Naive thymus-derived CD8-positive, alpha-beta T cell (primary cell): ENCODE measurements around the gene PLG. TPM values are rescaled to one million over a fixed set of nuclear protein-coding genes. Genes with fewer than 3 reads are reported as not detected.
A peak's percentile ranks its signal among the peaks of the same experiment; 100 is the strongest.
"Not testable (repeated sequence)": the region's sequence is repeated elsewhere in the genome, so short reads cannot be mapped to it uniquely, and the experiment has no call there.

ENCODE experiments used
- ATAC-seq, 2 donors: fragments of 150-1000 bp; cut with Tn5 transposase in 1 of 2; sonication (Bioruptor Pico), chemical (Tn5 transposase) in 1 of 2; 1 replicate in 1 of 2; 2 replicates in 1 of 2; pipeline ENCODE4 v1.10.0; 2021; ENCODE audit warnings: mild to moderate bottlenecking in 2 of 2, moderate library complexity in 2 of 2
- POLR2A ChIA-PET: fragments of 350-600 bp; sonication (Branson Sonifier 250); formaldehyde crosslinking; loops from one replicate; lab custom pipeline; 2021; ENCODE audit warnings: antibody characterized with exemption; lab: Charles Lee
- DNase-seq, 10 donors: peaks; one replicate each; pipeline versions ENCODE4 v3.0.0 to v3.0.0-alpha.2; 2020 to 2022
- H3K27ac Mint-ChIP-seq, 10 donors: one replicate each; pipeline ENCODE4 v1.8.0; 2020 to 2022; ENCODE audit warnings: mild to moderate bottlenecking in 10 of 10, mixed read lengths in 10 of 10, moderate library complexity in 4 of 10, inconsistent platforms in 1 of 10
- H3K27me3 Mint-ChIP-seq, 5 donors: one replicate each; pipeline ENCODE4 v1.8.0; 2021 to 2022; ENCODE audit warnings: mixed read lengths in 5 of 5
- H3K36me3 Mint-ChIP-seq, 3 donors: one replicate each; pipeline ENCODE4 v1.8.0; 2020 to 2022; ENCODE audit warnings: mixed read lengths in 3 of 3, mild to moderate bottlenecking in 2 of 3, inconsistent platforms in 1 of 3
- H3K4me1 Mint-ChIP-seq, 4 donors: one replicate each; pipeline ENCODE4 v1.8.0; 2021 to 2022; ENCODE audit warnings: mixed read lengths in 4 of 4
- H3K4me3 Mint-ChIP-seq, 10 donors: one replicate each; pipeline ENCODE4 v1.8.0; 2020 to 2022; ENCODE audit warnings: mild to moderate bottlenecking in 10 of 10, mixed read lengths in 10 of 10, moderate library complexity in 6 of 10, inconsistent platforms in 1 of 10
- H3K9me3 Mint-ChIP-seq, 9 donors: one replicate each; pipeline ENCODE4 v1.8.0; 2020 to 2022; ENCODE audit warnings: mixed read lengths in 9 of 9, mild to moderate bottlenecking in 3 of 9, inconsistent platforms in 1 of 9, moderate library complexity in 1 of 9
- polyA plus RNA-seq, 3 donors: library from polyadenylated mRNA; unstranded; fragments of 300-500 nt; fragmentation: Illumina TruSeq; gene quantifications; one replicate each; pipeline ENCODE4 v1.2.3, GENCODE V29; 2021
- total RNA-seq, 8 experiments: library from RNA in 2 of 8; stranded (reverse) in 2 of 8; gene quantifications; one replicate each; pipeline ENCODE4 v1.2.3 and lab custom pipeline; 2021 to 2026

The PLG gene
- total and polyA plus RNA-seq, 5 experiments from 2014 or later, result 0.47 TPM; not detected in 4

DNA sequence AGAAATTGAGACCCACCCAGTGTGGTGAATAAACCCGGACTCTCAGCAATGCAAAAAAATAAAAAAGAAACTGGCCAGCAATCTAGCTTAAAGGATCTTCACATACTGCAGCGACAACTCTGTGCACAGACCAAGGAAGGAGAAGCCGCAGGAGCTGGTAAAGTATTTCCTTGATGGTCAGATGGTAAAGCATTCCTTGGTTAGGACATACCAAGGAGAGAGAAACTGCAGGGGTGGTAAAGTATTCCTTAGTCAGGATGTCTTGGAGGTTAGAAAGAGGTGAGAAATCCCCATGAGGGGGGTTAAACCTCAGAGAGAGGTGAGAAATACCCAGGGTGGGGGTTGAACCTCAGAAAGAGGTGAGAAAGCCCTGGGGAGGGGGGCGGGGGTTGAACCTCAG, 86.8 kb downstream of the PLG start:
- DNase-seq, result no peak
- H3K4me1 Mint-ChIP-seq, result peaks cover 0 to 3% (median 0%) of the 10 kb centered on the region in 4 donors
- ATAC-seq, result no peak
- peaks cover 0 to 5% (median 0%) of the 10 kb centered on the region in 9 donors for H3K9me3 Mint-ChIP-seq
- POLR2A ChIA-PET, result no interaction called here
- no peak overlapping the region for H3K4me3 Mint-ChIP-seq
- no peak overlapping the region for H3K27ac Mint-ChIP-seq
- H3K36me3 Mint-ChIP-seq, result no peaks in the 10 kb centered on the region
- peaks cover 0 to 12% (median 3%) of the 10 kb centered on the region in 5 donors for H3K27me3 Mint-ChIP-seq

DNA sequence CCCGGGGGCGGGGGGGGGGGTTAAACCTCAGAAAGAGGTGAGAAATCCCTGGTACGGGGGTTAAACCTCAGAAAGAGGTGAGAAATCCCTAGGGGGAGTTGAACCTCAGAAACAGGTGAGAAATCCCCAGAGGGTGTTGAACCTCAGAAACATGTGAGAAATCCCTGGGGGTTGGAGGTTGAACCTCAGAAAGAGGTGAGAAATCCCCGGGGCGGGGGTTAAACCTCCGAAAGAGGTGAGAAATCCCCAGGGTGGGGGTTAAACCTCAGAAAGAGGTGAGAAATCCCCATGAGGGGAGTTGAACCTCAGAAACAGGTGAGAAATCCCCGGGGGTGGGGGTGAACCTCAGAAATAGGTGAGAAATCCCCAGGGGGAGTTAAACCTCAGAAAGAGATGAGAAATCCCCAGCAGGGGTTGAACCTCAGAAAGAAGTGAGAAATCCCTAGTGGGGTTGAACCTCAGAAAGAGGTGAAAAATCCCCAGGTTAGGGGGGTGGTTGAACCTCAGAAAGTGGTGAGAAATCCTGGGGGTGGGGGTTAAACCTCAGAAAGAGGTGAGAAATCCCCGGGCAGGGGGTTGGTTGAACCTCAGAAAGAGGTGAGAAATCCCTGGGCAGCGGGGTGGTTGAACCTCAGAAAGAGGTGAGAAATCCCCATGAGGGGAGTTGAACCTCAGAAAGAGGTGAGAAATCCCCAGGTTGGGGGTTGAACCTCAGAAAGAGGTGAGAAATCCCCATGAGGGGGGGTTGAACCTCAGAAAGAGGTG, 87.4 kb downstream of the PLG start:
- H3K36me3 Mint-ChIP-seq, result no peaks in the 10 kb centered on the region
- H3K4me3 Mint-ChIP-seq, result no peak overlapping the region
- H3K9me3 Mint-ChIP-seq, result peaks cover 0 to 5% (median 0%) of the 10 kb centered on the region in 9 donors
- H3K27me3 Mint-ChIP-seq, result peaks cover 0 to 12% (median 3%) of the 10 kb centered on the region in 5 donors
- POLR2A ChIA-PET, result no interaction called here
- DNase-seq (no peak), ATAC-seq (no peak)
- peaks cover 0 to 3% (median 0%) of the 10 kb centered on the region in 4 donors for H3K4me1 Mint-ChIP-seq
- H3K27ac Mint-ChIP-seq, result no peak overlapping the region

DNA sequence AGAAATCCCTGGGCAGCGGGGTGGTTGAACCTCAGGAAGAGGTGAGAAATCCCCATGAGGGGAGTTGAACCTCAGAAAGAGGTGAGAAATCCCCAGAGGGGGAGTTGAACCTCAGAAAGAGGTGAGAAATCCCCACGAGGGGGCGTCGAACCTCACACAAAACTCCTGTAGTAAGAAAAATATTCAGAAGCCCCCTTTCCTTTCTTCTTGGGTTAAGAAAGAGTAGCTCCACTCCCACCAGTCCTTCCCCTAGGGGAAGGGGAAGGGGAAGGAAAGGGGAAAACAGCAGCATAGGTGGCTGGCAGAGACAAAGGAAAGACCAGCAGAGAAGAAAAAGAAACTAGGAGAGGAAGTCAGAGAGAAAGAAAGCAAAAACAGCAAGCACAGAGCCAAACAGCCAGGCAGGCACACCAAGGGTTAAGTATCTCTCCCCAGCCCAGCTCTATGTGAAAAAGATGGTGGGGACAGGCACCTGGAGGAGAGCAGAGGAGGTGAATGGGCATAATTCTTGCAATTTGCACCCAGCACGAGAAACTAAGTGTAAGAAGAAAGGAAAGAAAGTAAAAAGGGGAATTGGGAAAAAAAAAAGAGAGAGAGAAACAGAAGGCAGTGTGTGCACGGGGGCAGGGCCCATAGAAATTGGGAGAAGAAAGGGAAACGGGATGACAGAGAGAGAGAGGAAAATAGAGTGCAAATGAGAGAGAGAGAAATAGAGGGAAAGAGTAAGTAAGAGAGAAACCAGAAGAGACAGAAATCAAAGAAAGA, 88.2 kb downstream of the PLG start:
- POLR2A ChIA-PET, result no interaction called here
- peak overlapping the region in 1 of 10 donors; percentile 64 for H3K27ac Mint-ChIP-seq
- peaks cover 0 to 3% (median 0%) of the 10 kb centered on the region in 4 donors for H3K4me1 Mint-ChIP-seq
- ATAC-seq (no peak), DNase-seq (no peak)
- peaks cover 0 to 12% (median 3%) of the 10 kb centered on the region in 5 donors for H3K27me3 Mint-ChIP-seq
- H3K4me3 Mint-ChIP-seq, result no peak overlapping the region
- H3K9me3 Mint-ChIP-seq, result peaks cover 0 to 5% (median 0%) of the 10 kb centered on the region in 9 donors
- H3K36me3 Mint-ChIP-seq, result no peaks in the 10 kb centered on the region

DNA sequence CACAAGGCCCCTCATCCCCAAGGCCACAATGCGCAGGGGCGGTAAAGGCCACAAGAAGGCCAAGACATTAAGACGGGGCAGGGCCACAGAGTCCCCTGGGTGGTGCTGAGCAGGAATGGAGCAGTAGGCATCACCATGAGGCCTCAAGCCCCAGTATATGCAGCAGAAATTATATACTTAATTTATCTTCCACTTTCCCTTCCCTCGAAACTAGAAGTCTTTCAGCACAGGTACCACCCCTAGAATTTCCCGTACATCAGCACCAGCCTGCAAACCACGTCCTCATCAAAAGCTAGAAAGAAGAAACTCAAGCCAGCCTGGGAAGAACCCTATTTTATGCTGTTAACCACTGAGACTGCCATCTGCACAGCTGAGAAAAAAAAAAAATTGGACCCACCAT, 89.4 kb downstream of the PLG start:
- POLR2A ChIA-PET, result no interaction called here
- Mint-ChIP-seq H3K4me3 (no peak overlapping the region), H3K27me3 (peaks cover 0 to 12% (median 3%) of the 10 kb centered on the region in 5 donors), H3K4me1 (peaks cover 0 to 3% (median 0%) of the 10 kb centered on the region in 4 donors), H3K36me3 (peaks cover 0 to under 1% (median 0%) of the 10 kb centered on the region in 3 donors), H3K9me3 (peaks cover 0 to 5% (median 0%) of the 10 kb centered on the region in 9 donors), H3K27ac (no peak overlapping the region)
- ATAC-seq (no peak), DNase-seq (no peak)

DNA sequence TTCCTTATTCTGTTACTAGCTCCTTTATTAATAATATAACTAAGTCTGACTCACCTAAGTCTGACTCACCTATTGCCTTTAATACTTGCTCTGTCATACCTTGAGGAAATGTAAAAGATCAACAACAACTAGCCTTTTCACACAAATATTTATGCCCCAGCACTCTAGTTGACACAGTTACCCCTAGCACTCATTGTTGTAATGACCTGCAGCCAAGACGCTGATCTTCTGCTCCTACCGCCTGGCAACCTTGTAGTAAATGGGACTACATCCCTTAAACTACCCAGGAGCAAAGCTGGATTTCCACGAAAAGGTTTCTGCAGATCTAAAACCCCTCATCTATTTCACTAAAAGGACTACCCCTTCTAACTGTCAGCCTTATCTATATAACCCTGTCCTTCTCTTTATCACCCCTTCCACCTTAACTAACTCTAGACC, 90.0 kb downstream of the PLG start:
- H3K9me3 Mint-ChIP-seq, result peaks cover 0 to 10% (median 2%) of the 10 kb centered on the region in 9 donors
- ATAC-seq, result no peak

DNA sequence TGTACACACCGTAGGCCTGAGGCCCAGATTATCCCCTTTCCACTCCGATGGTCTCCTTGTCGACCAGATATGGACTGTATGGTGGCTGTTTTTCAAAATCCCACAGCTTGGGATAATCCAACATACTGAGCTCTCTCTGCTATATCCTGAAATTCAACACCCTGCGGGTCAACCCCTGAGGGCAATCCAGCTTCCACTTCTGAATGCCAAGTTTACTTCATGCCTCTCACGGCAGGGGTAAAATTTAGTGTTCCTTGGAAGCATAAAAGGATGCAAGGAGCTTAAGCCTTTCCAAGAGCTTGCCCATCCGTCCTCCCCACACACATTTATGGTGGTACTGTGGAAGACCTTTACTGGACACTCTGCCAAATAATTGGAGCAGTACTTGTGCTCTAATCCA, 90.7 kb downstream of the PLG start:
- H3K4me1 Mint-ChIP-seq, result peaks cover 0 to 3% (median 1%) of the 10 kb centered on the region in 4 donors
- no peak overlapping the region for H3K27ac Mint-ChIP-seq
- DNase-seq (no peak), ATAC-seq (no peak)
- peaks cover 0 to 5% (median 0%) of the 10 kb centered on the region in 3 donors for H3K36me3 Mint-ChIP-seq
- H3K4me3 Mint-ChIP-seq, result no peak overlapping the region
- H3K27me3 Mint-ChIP-seq, result peaks cover 0 to 16% (median 1%) of the 10 kb centered on the region in 5 donors
- peaks cover 0 to 15% (median 3%) of the 10 kb centered on the region in 9 donors for H3K9me3 Mint-ChIP-seq
- POLR2A ChIA-PET, result no interaction called here

More for the DNA sequence above, 90.0 kb downstream of the PLG start:
- Mint-ChIP-seq H3K36me3 (peaks cover 0 to 5% (median 0%) of the 10 kb centered on the region in 3 donors), H3K4me1 (peaks cover 0 to 3% (median 1%) of the 10 kb centered on the region in 4 donors), H3K27ac (no peak overlapping the region), H3K27me3 (peaks cover 0 to 16% (median 3%) of the 10 kb centered on the region in 5 donors), H3K4me3 (no peak overlapping the region)
- no peak for DNase-seq
- POLR2A ChIA-PET, result no interaction called here

DNA sequence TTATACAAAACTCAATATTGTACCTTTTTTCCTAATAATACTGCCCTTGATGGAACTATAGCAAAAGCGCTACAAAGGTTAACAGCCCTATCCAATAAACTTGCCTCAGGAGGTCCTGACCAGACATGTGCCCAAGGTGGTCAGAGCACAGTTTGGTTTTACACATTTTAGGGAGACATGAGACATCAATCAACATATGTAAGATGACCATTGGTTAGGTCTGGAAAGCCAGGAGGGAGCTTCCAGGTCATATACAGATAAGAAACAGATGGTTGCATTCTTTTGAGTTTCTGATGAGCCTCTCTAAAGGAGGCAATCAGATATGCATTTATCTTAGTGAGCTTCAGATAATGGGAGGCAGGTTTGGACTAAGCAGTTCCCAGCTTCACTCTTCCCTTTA, 91.6 kb downstream of the PLG start:
- ATAC-seq (no peak), DNase-seq (no peak)
- H3K27me3 Mint-ChIP-seq, result peaks cover 0 to 11% (median 1%) of the 10 kb centered on the region in 5 donors
- H3K9me3 Mint-ChIP-seq, result peaks cover 0 to 16% (median 5%) of the 10 kb centered on the region in 9 donors
- H3K4me3 Mint-ChIP-seq, result no peak overlapping the region
- no peak overlapping the region for H3K27ac Mint-ChIP-seq
- POLR2A ChIA-PET, result no interaction called here
- peaks cover 0 to 3% (median 1%) of the 10 kb centered on the region in 4 donors for H3K4me1 Mint-ChIP-seq
- peaks cover 0 to 5% (median 0%) of the 10 kb centered on the region in 3 donors for H3K36me3 Mint-ChIP-seq

DNA sequence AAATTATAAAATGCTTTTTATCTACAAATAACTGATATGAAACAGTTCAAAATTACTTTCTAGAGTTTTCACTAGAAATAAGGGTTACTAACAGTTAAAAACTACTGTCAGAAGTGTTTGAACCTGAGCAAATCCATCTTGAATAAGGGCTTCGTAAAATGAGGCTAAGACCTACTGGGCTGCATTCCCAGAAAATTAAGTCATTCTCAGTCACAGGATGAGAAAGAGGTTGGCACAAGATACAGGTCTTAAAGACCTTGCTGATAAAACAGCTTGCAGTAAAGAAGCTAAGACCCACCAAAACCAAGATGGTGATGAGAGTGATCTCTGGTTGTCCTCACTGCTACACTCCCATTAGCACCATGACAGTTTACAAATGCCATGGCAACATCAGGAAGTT, 93.7 kb downstream of the PLG start:
- DNase-seq (no peak), ATAC-seq (no peak)
- Mint-ChIP-seq H3K27ac (no peak overlapping the region), H3K27me3 (peaks cover 0 to 4% (median 0%) of the 10 kb centered on the region in 5 donors), H3K9me3 (peaks cover 2 to 20% (median 13%) of the 10 kb centered on the region in 9 donors), H3K4me3 (no peak overlapping the region), H3K36me3 (peaks cover 0 to 5% (median 0%) of the 10 kb centered on the region in 3 donors), H3K4me1 (peaks cover 0 to 2% (median 0%) of the 10 kb centered on the region in 4 donors)
- POLR2A ChIA-PET, result no interaction called here

DNA sequence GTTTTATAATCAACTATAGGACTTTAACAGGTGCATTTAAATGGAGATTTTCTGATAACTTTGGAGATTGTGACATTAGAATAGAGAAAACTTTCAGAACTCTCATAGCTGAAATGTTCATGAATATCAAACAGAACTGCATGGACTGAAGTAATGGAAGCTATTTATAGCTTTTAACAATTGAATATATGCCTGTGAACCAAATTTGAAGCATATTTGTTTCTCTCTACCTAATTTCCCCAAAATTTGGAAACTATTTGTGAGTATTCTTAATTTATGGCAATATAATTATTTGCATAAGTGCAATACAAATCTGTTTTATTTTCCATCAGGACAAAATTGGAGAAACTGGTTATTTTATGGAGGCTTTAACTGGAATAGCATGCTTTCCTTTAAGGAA, 96.6 kb downstream of the PLG start:
- POLR2A ChIA-PET, result no interaction called here
- Mint-ChIP-seq H3K36me3 (peaks cover 0 to 5% (median 0%) of the 10 kb centered on the region in 3 donors), H3K27me3 (peaks cover 0 to 11% (median 0%) of the 10 kb centered on the region in 5 donors), H3K27ac (no peak overlapping the region), H3K4me3 (no peak overlapping the region), H3K4me1 (peaks cover 0 to 2% (median 0%) of the 10 kb centered on the region in 4 donors), H3K9me3 (peaks cover 2 to 22% (median 13%) of the 10 kb centered on the region in 9 donors)
- DNase-seq (peak in 2 of 10 donors; percentile 1 to 5), ATAC-seq (no peak)

DNA sequence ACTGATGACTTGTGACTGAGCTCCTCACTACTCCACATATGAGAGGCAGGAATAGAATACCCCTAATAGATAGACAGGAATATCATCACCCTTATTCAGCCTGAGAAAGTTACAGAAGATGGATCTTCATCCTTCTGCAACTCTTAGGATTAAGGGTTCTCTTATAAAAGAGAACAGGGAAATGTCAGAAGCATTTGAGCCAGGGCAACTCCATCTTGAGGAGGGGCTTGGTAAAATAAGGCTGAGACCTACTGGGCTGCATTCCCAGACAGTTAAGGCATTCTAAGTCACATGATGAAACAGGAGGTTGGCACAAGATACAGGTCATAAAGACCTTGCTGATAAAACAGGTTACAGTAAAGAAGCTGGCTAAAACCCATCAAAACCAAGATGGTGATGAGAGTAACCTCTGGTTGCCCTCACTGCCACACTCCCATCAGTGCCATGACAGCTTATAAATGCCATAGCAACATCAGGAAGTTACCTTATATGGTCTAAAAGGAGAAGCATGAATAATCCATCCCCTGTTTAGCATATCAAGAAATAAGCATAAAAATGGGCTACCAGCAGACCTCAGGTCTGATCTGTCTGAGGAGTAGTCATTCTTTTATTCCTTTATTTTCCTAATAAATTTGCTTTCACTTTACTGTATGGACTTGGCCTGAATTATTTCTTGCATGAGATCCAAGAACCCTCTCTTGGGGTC, 97.9 kb downstream of the PLG start:
- Mint-ChIP-seq H3K36me3 (peaks cover 0 to 5% (median 0%) of the 10 kb centered on the region in 3 donors), H3K27me3 (peaks cover 0 to 11% (median 0%) of the 10 kb centered on the region in 5 donors), H3K9me3 (peaks cover 2 to 23% (median 13%) of the 10 kb centered on the region in 9 donors), H3K27ac (no peak overlapping the region), H3K4me3 (no peak overlapping the region), H3K4me1 (peaks cover 0 to 2% (median 0%) of the 10 kb centered on the region in 4 donors)
- POLR2A ChIA-PET, result no interaction called here
- DNase-seq, result no peak
- ATAC-seq, result no peak

DNA sequence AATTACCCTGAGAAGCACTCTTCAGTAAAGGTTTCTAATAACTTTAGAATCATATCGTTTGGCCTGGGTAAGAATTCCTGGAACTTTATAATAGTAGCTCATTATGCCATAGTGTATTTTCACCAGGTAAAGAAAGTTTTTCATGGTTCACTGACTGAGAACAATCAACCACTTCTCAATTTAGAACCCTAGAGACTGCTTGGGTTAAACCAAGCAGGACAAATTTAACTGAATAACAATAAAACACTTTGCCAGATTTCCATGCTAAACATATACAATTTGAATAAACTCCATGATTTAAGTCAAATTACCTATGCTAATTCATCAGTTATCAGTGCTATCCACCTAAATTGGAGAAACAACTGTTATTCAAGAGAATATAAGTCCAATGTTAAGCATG, 99.4 kb downstream of the PLG start:
- H3K9me3 Mint-ChIP-seq, result peaks cover 1 to 23% (median 11%) of the 10 kb centered on the region in 9 donors
- POLR2A ChIA-PET, result no interaction called here
- H3K27ac Mint-ChIP-seq, result no peak overlapping the region
- H3K27me3 Mint-ChIP-seq, result peaks cover 0 to 11% (median 0%) of the 10 kb centered on the region in 5 donors
- H3K36me3 Mint-ChIP-seq, result peaks cover 0 to 5% (median 0%) of the 10 kb centered on the region in 3 donors
- DNase-seq (no peak), ATAC-seq (no peak)
- no peak overlapping the region for H3K4me3 Mint-ChIP-seq
- peaks cover 0 to 2% (median 0%) of the 10 kb centered on the region in 4 donors for H3K4me1 Mint-ChIP-seq

DNA sequence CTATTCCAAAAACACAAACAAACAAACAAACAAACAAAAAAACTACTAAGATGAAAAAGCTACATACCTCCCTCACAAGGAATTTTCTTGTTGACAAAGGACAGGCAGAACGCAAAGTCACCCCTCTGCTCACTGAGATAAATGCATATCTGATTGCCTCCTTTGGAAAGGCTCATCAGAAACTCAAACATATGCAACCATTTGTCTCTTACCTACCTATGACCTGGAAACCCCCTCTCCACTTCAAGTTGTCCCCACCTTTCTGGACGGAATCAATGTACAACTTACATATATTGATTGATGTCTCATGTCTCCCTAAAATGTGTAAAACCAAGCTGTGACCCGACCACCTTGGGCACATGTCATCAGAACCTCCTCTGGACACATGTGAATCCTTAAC, 100.0 kb downstream of the PLG start:
- ATAC-seq, H3K4me3 Mint-ChIP-seq, POLR2A ChIA-PET, H3K4me1 Mint-ChIP-seq, H3K36me3 Mint-ChIP-seq, H3K27ac Mint-ChIP-seq, DNase-seq: not testable (repeated sequence)
- H3K27me3 Mint-ChIP-seq, result peaks cover 0 to 11% (median 1%) of the 10 kb centered on the region in 5 donors
- H3K9me3 Mint-ChIP-seq, result peaks cover 0 to 18% (median 7%) of the 10 kb centered on the region in 9 donors
